Fibroblast of skin of abdomen (primary cell): ENCODE data around the gene TTC28.
"Not testable (repeated sequence)": the region's sequence is repeated elsewhere in the genome, so short reads cannot be mapped to it uniquely, and the experiment has no call there.

Experiments
- DNase-seq: peaks from one replicate; pipeline ENCODE4 v3.0.0-alpha.2; 2013

TTC28 gene

GRCh38 chr22:28094771-28095170, 584.9 kb downstream of the TTC28 start:
- DNase-seq = no peak

GRCh38 chr22:28093711-28094110, 585.9 kb downstream of the TTC28 start:
- DNase-seq = no peak

- no peak for DNase-seq
These were observed 588.2 kb downstream of the TTC28 start for GRCh38 chr22:28091486-28091885.

- not testable (repeated sequence) for DNase-seq
These were observed 590.1 kb downstream of the TTC28 start for GRCh38 chr22:28089541-28089940.

- DNase-seq = no peak
These were observed 602.5 kb downstream of the TTC28 start for GRCh38 chr22:28077166-28077565.

GRCh38 chr22:28075358-28075981, 604.2 kb downstream of the TTC28 start:
- DNase-seq = peak; percentile 89

GRCh38 chr22:28074526-28074925, 605.1 kb downstream of the TTC28 start:
- DNase-seq = no peak

GRCh38 chr22:28072066-28072465, 607.6 kb downstream of the TTC28 start:
- DNase-seq = peak; percentile 59

- no peak for DNase-seq
These were observed 610.8 kb downstream of the TTC28 start for GRCh38 chr22:28068826-28069225.

GRCh38 chr22:28064920-28065319, 614.7 kb downstream of the TTC28 start:
- peak; percentile 57 for DNase-seq

GRCh38 chr22:28063656-28064055, 616.0 kb downstream of the TTC28 start:
- no peak for DNase-seq

- DNase-seq = not testable (repeated sequence)
These were observed 619.0 kb downstream of the TTC28 start for GRCh38 chr22:28060594-28060993.

- DNase-seq = no peak
These were observed 621.6 kb downstream of the TTC28 start for GRCh38 chr22:28058036-28058435.

- DNase-seq = no peak
These were observed 624.8 kb downstream of the TTC28 start for GRCh38 chr22:28054819-28055208.

GRCh38 chr22:28053896-28054818, 625.5 kb downstream of the TTC28 start:
- peak; percentile 60 for DNase-seq

GRCh38 chr22:28052825-28053269, 626.8 kb downstream of the TTC28 start:
- DNase-seq = no peak

GRCh38 chr22:28051787-28052356, 627.8 kb downstream of the TTC28 start:
- peak; percentile 69 for DNase-seq

- no peak for DNase-seq
These were observed 628.4 kb downstream of the TTC28 start for GRCh38 chr22:28051091-28051786.

- DNase-seq = no peak
These were observed 631.1 kb downstream of the TTC28 start for GRCh38 chr22:28048529-28048928.

- DNase-seq = no peak
These were observed 631.9 kb downstream of the TTC28 start for GRCh38 chr22:28047740-28048139.

- DNase-seq = no peak
These were observed 633.5 kb downstream of the TTC28 start for GRCh38 chr22:28046100-28046499.

GRCh38 chr22:28044546-28045173, 635.0 kb downstream of the TTC28 start:
- no peak for DNase-seq
